ENCODE measurements around the gene ARIH2. TPM values are rescaled to one million over a fixed set of nuclear protein-coding genes. Genes with fewer than 3 reads are reported as not detected.
A peak's percentile ranks its signal among the peaks of the same experiment; 100 is the strongest.

The ARIH2 gene
- total RNA-seq, 1 experiment from 2014 or later, result 167 TPM

DNA sequence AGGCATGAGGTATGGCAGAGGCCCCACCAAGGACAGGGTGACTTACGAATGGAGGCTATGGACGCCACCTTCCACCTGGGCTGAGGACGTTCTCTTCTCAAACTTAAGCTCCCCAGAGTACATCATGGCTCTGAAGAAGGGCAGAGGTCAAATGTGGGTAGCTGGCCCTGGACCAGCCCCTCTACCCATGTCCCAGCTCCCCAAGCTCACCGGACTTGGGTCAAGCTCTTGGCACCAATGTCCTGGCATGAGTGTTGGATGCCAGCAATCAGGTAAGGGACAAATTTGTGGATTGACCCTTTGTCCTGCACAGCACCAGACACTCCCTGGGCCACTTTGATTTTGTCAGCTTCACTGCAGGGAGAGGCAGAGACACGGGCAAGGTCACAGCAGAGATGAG, 105.8 kb downstream of the ARIH2 start:
- intact Hi-C loops (cut with micrococcal nuclease), result loop anchor here (10.0 kb wide), 1 partner anchor 130 kb away; no protein-coding TSS in a partner anchor
- no peaks in the 10 kb centered on the region for H3K27me3 Mint-ChIP-seq (ENCODE audit: insufficient read depth, unreplicated experiment)
- H3K27ac Mint-ChIP-seq (ENCODE audit: low read depth, unreplicated experiment), result peak overlapping the region; percentile 69
- H3K36me3 Mint-ChIP-seq (ENCODE audit: insufficient read depth, unreplicated experiment), result peaks cover 83% of the 10 kb centered on the region
- TSS peak; percentile 6 for BruUV-seq (replicated peaks)
- no peaks in the 10 kb centered on the region for H3K9me3 Mint-ChIP-seq (ENCODE audit: unreplicated experiment)
- ChIA-PET CTCF (interaction anchor here (0.6 to 1.6 kb wide), 3 partner anchors 28 to 536 kb away, joined by 3 to 6 read pairs (median 4); partner anchors contain the start of gene USP19), POLR2A (interaction anchor here (0.6 to 9.9 kb wide), 3 partner anchors 17 to 69 kb away, joined by 3 to 128 read pairs (median 3); partner anchors contain the start of genes QRICH1 and WDR6)
- no peak overlapping the region for H3K4me3 Mint-ChIP-seq (ENCODE audit: unreplicated experiment)
- DNase-seq (ENCODE audit: unreplicated experiment), result no peak
- peaks cover 30% of the 10 kb centered on the region for H3K4me1 Mint-ChIP-seq (ENCODE audit: insufficient read depth, unreplicated experiment)
- TF ChIP-seq, protein P1, sequence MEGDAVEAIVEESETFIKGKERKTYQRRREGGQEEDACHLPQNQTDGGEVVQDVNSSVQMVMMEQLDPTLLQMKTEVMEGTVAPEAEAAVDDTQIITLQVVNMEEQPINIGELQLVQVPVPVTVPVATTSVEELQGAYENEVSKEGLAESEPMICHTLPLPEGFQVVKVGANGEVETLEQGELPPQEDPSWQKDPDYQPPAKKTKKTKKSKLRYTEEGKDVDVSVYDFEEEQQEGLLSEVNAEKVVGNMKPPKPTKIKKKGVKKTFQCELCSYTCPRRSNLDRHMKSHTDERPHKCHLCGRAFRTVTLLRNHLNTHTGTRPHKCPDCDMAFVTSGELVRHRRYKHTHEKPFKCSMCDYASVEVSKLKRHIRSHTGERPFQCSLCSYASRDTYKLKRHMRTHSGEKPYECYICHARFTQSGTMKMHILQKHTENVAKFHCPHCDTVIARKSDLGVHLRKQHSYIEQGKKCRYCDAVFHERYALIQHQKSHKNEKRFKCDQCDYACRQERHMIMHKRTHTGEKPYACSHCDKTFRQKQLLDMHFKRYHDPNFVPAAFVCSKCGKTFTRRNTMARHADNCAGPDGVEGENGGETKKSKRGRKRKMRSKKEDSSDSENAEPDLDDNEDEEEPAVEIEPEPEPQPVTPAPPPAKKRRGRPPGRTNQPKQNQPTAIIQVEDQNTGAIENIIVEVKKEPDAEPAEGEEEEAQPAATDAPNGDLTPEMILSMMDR (IDR thresholded peaks at IDR 0.05; ENCODE audit: unreplicated experiment), result no peak

- DNase-seq (ENCODE audit: unreplicated experiment), result no peak
- ChIA-PET POLR2A (interaction anchor here (0.5 to 9.9 kb wide), 4 partner anchors 18 to 68 kb away, joined by 3 to 128 read pairs (median 6); partner anchors contain the start of genes QRICH1 and WDR6), CTCF (no interaction called here)
- no TSS peak for BruUV-seq (replicated peaks)
- intact Hi-C loops (cut with micrococcal nuclease), result loop anchor here (5.0 to 10.0 kb wide), 2 partner anchors 67 to 130 kb away; partner anchors contain the start of gene QRICH1
- TF ChIP-seq, protein P1 (IDR thresholded peaks at IDR 0.05; ENCODE audit: unreplicated experiment), result no peak
- Mint-ChIP-seq H3K4me3 (ENCODE audit: unreplicated experiment) (no peak overlapping the region), H3K4me1 (ENCODE audit: insufficient read depth, unreplicated experiment) (peaks cover 33% of the 10 kb centered on the region), H3K27ac (ENCODE audit: low read depth, unreplicated experiment) (no peak overlapping the region), H3K36me3 (ENCODE audit: insufficient read depth, unreplicated experiment) (peaks cover 91% of the 10 kb centered on the region), H3K9me3 (ENCODE audit: unreplicated experiment) (no peaks in the 10 kb centered on the region), H3K27me3 (ENCODE audit: insufficient read depth, unreplicated experiment) (no peaks in the 10 kb centered on the region)
Observed at GRCh38 chr3:49025005-49025792, 106.6 kb downstream of the ARIH2 start.

DNA sequence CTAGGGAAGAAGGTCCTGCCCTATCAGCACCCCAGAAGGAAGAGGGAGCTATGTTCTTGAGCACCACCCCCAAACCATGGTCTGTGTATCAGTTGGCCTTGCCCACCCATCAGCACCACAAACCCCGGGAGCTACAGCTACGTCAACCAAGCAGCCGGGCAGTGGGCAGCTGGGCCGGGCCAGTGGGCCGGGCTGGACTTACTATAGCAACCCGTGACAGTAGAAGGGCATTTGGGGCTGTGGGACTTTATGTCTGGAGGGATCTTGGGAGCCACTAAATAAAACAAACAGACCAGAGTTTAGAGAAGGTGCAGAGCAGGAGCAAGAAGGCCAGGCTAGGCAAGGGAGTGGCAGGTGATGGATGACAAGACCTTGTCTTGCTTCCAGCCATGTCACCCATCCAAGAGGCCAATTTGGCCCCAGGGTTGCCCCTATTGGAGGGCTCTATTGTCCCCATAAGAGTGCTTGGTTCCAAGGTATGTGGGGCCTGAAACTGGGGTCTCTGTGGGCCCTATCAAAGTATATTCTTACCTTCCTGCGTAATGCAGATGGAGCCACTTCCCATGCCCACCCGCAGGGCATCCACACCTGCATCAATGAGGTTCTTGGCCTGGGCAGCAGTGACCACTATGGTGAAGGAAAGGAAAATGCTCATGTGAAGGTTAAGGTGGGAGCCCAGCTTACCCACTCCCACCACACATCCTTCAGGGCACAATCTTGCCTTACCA, 107.3 kb downstream of the ARIH2 start:
- no peak overlapping the region for H3K27ac Mint-ChIP-seq (ENCODE audit: low read depth, unreplicated experiment)
- POLR2A ChIA-PET, result interaction anchor here (0.5 to 9.9 kb wide), 7 partner anchors 8 to 380 kb away, joined by 3 to 128 read pairs (median 4); partner anchors contain the start of genes DALRD3 and QRICH1
- no peaks in the 10 kb centered on the region for H3K27me3 Mint-ChIP-seq (ENCODE audit: insufficient read depth, unreplicated experiment)
- DNase-seq (ENCODE audit: unreplicated experiment), result no peak
- intact Hi-C loops (cut with micrococcal nuclease), result loop anchor here (5.0 to 10.0 kb wide), 2 partner anchors 66 to 129 kb away; partner anchors contain the start of gene QRICH1
- TF ChIP-seq, protein P1 (IDR thresholded peaks at IDR 0.05; ENCODE audit: unreplicated experiment), result no peak
- no TSS peak for BruUV-seq (replicated peaks)
- H3K4me3 Mint-ChIP-seq (ENCODE audit: unreplicated experiment), result no peak overlapping the region
- H3K36me3 Mint-ChIP-seq (ENCODE audit: insufficient read depth, unreplicated experiment), result peaks cover 99% of the 10 kb centered on the region
- H3K4me1 Mint-ChIP-seq (ENCODE audit: insufficient read depth, unreplicated experiment), result peaks cover 33% of the 10 kb centered on the region
- H3K9me3 Mint-ChIP-seq (ENCODE audit: unreplicated experiment), result no peaks in the 10 kb centered on the region
- CTCF ChIA-PET, result interaction anchor here (0.5 to 1.0 kb wide), 3 partner anchors 38 to 580 kb away, joined by 3 to 4 read pairs (median 4); partner anchors contain the start of gene ATRIP
